ENCODE results near the gene VAV2. TPM values are rescaled to one million over a fixed set of nuclear protein-coding genes. Genes with fewer than 3 reads are reported as not detected.

The VAV2 gene
- total RNA-seq, 2 experiments from 2014 or later: 11.0 to 27.8 TPM

DNA sequence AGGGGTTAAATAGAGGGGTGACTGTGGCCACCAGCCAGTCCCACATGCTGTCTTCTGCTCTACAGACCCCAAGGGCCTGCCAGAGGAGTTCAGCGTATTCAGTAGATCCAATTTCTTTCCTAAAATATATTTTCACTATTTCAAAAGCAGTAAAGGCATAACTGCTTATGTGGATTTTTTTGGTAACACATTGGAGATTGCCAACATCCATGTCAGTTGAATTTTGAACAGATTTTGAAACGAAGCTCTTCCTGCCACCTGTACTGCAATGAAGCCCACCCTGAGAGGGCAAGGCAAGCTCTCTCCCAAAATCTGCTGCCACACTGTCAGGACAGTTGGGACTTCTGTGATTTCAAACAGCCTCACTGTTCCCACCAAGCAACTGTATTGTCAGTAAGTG lies 216.8 kb downstream of the VAV2 start:
- H3K27ac ChIP-seq (ENCODE audit: low read depth, low read length, poor library complexity, severe bottlenecking): no peak overlapping the region
- H2AFZ ChIP-seq (ENCODE audit: low read length): no peak overlapping the region
- intact Hi-C loops (cut with micrococcal nuclease; ENCODE audit: unreplicated experiment): no loop called here
- H3K9me3 ChIP-seq (ENCODE audit: low read length): peaks cover 14% of the 10 kb centered on the region; the same call in 1 of the 2 replicates
- peaks cover 25% of the 10 kb centered on the region for H3K36me3 ChIP-seq (ENCODE audit: insufficient read depth, low read length)
- H3K79me2 ChIP-seq (ENCODE audit: insufficient read depth, low read depth, low read length): no peaks in the 10 kb centered on the region
- H3K9me2 ChIP-seq (ENCODE audit: insufficient read depth, low read length): no peaks in the 10 kb centered on the region
- ChIA-PET CTCF (ENCODE audit: unreplicated experiment) (no interaction called here), POLR2A (no interaction called here)
- H3K4me2 ChIP-seq (ENCODE audit: low read length): no peak overlapping the region
- no TSS peak for BruUV-seq (replicated peaks)
- DNase-seq (ENCODE audit: low spot score): no peak
- no peak for TF ChIP-seq EZH2phosphoT487 (IDR thresholded peaks at IDR 0.05; ENCODE audit: borderline replicate concordance, low read depth, low read length)
- TF ChIP-seq, protein P1, sequence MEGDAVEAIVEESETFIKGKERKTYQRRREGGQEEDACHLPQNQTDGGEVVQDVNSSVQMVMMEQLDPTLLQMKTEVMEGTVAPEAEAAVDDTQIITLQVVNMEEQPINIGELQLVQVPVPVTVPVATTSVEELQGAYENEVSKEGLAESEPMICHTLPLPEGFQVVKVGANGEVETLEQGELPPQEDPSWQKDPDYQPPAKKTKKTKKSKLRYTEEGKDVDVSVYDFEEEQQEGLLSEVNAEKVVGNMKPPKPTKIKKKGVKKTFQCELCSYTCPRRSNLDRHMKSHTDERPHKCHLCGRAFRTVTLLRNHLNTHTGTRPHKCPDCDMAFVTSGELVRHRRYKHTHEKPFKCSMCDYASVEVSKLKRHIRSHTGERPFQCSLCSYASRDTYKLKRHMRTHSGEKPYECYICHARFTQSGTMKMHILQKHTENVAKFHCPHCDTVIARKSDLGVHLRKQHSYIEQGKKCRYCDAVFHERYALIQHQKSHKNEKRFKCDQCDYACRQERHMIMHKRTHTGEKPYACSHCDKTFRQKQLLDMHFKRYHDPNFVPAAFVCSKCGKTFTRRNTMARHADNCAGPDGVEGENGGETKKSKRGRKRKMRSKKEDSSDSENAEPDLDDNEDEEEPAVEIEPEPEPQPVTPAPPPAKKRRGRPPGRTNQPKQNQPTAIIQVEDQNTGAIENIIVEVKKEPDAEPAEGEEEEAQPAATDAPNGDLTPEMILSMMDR (conservative IDR thresholded peaks at IDR 0.05; ENCODE audit: low read length): no peak
- H4K20me1 ChIP-seq (ENCODE audit: insufficient read depth, low read length): no peaks in the 10 kb centered on the region
- no peaks in the 10 kb centered on the region for H3K4me1 ChIP-seq (ENCODE audit: insufficient read depth, low read length, poor library complexity, severe bottlenecking)
- no peak overlapping the region for H3K4me3 ChIP-seq (ENCODE audit: low read depth, low read length, poor library complexity, severe bottlenecking)

DNA sequence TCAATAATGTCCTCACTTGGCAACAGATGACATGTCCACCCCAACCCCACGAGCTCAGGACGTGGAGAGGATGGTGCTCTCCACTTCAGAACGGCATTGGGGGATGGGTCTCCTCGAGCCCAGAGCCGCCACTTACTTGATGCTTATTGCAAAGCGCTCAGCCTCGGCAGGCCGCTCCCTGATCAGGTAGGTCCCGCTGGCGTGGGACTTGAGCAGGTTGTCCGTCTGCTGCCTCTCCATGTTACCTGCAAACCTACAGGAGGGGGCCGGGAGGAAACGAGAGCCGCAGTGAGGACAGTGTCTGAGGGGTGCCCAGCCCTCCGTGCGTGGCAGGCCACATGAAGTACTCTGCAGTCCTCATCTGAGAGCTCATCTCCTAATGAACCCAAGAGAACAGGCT lies 217.3 kb downstream of the VAV2 start:
- no peak for TF ChIP-seq EZH2phosphoT487 (IDR thresholded peaks at IDR 0.05; ENCODE audit: borderline replicate concordance, low read depth, low read length)
- TF ChIP-seq, protein P1 (conservative IDR thresholded peaks at IDR 0.05; ENCODE audit: low read length): no peak

DNA sequence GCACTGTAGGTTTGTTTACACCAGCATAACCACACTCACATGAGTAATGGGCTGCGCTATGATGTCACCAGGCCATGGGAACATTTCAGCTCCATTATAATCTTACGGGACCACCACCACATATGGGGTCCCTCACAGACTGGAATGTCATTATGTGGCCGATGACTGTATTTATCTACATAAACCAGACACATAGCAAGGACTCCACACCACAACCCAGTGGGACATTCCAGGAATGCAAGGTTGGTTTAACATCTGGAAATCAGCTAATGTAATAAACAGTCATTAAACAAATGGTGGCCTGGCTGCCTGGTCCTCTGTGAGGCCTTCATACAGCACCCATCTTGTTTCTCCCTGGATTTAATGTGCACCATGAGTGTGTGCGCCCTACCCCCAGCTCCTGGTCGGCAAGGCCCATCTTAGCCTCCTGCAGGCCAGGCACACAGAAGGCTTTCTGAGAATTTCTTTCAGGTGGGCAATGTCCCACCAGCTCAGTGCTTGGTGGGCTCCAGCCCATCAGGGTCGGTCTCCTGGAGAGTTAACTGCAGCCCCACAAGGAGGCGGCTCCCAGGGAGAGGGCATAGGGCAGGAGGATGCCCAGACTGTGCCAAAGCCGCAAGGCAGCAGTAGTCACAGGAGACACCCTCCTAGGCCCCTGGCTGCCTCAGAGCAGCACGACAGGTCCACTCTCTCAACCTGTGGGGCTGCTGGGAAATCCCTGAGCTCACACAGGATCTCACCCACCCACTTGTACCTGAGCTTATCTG lies 218.1 kb downstream of the VAV2 start:
- Histone ChIP-seq H3K36me3 (ENCODE audit: insufficient read depth, low read length) (peaks cover 25% of the 10 kb centered on the region), H3K4me3 (ENCODE audit: low read depth, low read length, poor library complexity, severe bottlenecking) (no peak overlapping the region), H3K9me3 (ENCODE audit: low read length) (peaks cover 14% of the 10 kb centered on the region; the same call in 1 of the 2 replicates), H3K4me1 (ENCODE audit: insufficient read depth, low read length, poor library complexity, severe bottlenecking) (no peaks in the 10 kb centered on the region), H3K9me2 (ENCODE audit: insufficient read depth, low read length) (no peaks in the 10 kb centered on the region), H3K79me2 (ENCODE audit: insufficient read depth, low read depth, low read length) (no peaks in the 10 kb centered on the region), H3K27ac (ENCODE audit: low read depth, low read length, poor library complexity, severe bottlenecking) (no peak overlapping the region), H3K4me2 (ENCODE audit: low read length) (no peak overlapping the region), H2AFZ (ENCODE audit: low read length) (no peak overlapping the region), H4K20me1 (ENCODE audit: insufficient read depth, low read length) (no peaks in the 10 kb centered on the region)
- TF ChIP-seq EZH2phosphoT487 (IDR thresholded peaks at IDR 0.05; ENCODE audit: borderline replicate concordance, low read depth, low read length): no peak
- TF ChIP-seq, protein P1 (conservative IDR thresholded peaks at IDR 0.05; ENCODE audit: low read length): no peak
- ChIA-PET POLR2A (interaction anchor here (0.6 to 0.7 kb wide), 3 partner anchors 19 to 1619 kb away, joined by 3 read pairs; no protein-coding TSS in a partner anchor), CTCF (ENCODE audit: unreplicated experiment) (interaction anchor here (0.6 kb wide), 1 partner anchor 31 kb away, joined by 3 read pairs; no protein-coding TSS in a partner anchor)
- no TSS peak for BruUV-seq (replicated peaks)
- DNase-seq (ENCODE audit: low spot score): no peak
- intact Hi-C loops (cut with micrococcal nuclease; ENCODE audit: unreplicated experiment): no loop called here

More for the DNA sequence above, 217.3 kb downstream of the VAV2 start:
- Histone ChIP-seq H3K4me3 (ENCODE audit: low read depth, low read length, poor library complexity, severe bottlenecking) (no peak overlapping the region), H2AFZ (ENCODE audit: low read length) (no peak overlapping the region), H3K36me3 (ENCODE audit: insufficient read depth, low read length) (peaks cover 25% of the 10 kb centered on the region), H3K9me2 (ENCODE audit: insufficient read depth, low read length) (no peaks in the 10 kb centered on the region), H3K4me1 (ENCODE audit: insufficient read depth, low read length, poor library complexity, severe bottlenecking) (no peaks in the 10 kb centered on the region), H3K27ac (ENCODE audit: low read depth, low read length, poor library complexity, severe bottlenecking) (no peak overlapping the region), H3K4me2 (ENCODE audit: low read length) (no peak overlapping the region), H3K79me2 (ENCODE audit: insufficient read depth, low read depth, low read length) (no peaks in the 10 kb centered on the region), H4K20me1 (ENCODE audit: insufficient read depth, low read length) (no peaks in the 10 kb centered on the region), H3K9me3 (ENCODE audit: low read length) (peaks cover 14% of the 10 kb centered on the region; the same call in 1 of the 2 replicates)
- no TSS peak for BruUV-seq (replicated peaks)
- DNase-seq (ENCODE audit: low spot score): no peak
- CTCF ChIA-PET (ENCODE audit: unreplicated experiment): interaction anchor here (0.6 kb wide), 1 partner anchor 32 kb away, joined by 3 read pairs; no protein-coding TSS in a partner anchor
- intact Hi-C loops (cut with micrococcal nuclease; ENCODE audit: unreplicated experiment): no loop called here
- POLR2A ChIA-PET: no interaction called here
